GM12864 (cell line): ENCODE results near the gene GAP43.

Experiments used
- DNase-seq: peaks from one replicate; pipeline ENCODE4 v3.0.0-alpha.2; 2011; ENCODE audit warnings: low read depth
- H3K4me3 ChIP-seq: 2 replicates; pipeline ENCODE4 v1.5.1; 2011; ENCODE audit warnings: mild to moderate bottlenecking, low read depth, low read length, control low read depth
- CTCF ChIP-seq: IDR thresholded peaks from 2 replicates; pipeline ENCODE4 v1.5.1; 2011; ENCODE audit warnings: low read depth, mild to moderate bottlenecking, moderate library complexity, low read length, control low read depth, inconsistent platforms; ENCODE audit errors: missing control alignments

GAP43 gene

GRCh38 chr3:115671761-115672455, 48.6 kb downstream of the GAP43 start:
- DNase-seq, result no peak
- TF ChIP-seq CTCF, result no peak
- H3K4me3 ChIP-seq, result no peak overlapping the region

- TF ChIP-seq CTCF, result no peak
- H3K4me3 ChIP-seq, result no peak overlapping the region
- DNase-seq, result no peak
Observed at GRCh38 chr3:115673881-115674280, 50.6 kb downstream of the GAP43 start.

DNA sequence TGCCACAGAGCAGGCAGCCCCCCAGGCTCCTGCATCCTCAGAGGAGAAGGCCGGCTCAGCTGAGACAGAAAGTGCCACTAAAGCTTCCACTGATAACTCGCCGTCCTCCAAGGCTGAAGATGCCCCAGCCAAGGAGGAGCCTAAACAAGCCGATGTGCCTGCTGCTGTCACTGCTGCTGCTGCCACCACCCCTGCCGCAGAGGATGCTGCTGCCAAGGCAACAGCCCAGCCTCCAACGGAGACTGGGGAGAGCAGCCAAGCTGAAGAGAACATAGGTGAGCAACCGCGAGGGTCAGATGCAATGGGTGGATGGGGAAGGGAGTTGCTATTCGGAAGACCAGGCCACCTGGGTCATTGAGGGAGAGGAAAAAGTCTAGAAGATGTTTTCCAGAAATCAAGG, 53.0 kb downstream of the GAP43 start:
- no peak overlapping the region for H3K4me3 ChIP-seq
- TF ChIP-seq CTCF, result no peak
- DNase-seq, result no peak

GRCh38 chr3:115680803-115681345, 57.6 kb downstream of the GAP43 start:
- no peak for DNase-seq
- TF ChIP-seq CTCF, result no peak
- H3K4me3 ChIP-seq, result no peak overlapping the region

GRCh38 chr3:115681736-115682135, 58.4 kb downstream of the GAP43 start:
- DNase-seq, result no peak
- TF ChIP-seq CTCF, result no peak
- H3K4me3 ChIP-seq, result no peak overlapping the region

- no peak overlapping the region for H3K4me3 ChIP-seq
- TF ChIP-seq CTCF, result no peak
- no peak for DNase-seq
Observed at GRCh38 chr3:115683305-115683704, 60.0 kb downstream of the GAP43 start.

DNA sequence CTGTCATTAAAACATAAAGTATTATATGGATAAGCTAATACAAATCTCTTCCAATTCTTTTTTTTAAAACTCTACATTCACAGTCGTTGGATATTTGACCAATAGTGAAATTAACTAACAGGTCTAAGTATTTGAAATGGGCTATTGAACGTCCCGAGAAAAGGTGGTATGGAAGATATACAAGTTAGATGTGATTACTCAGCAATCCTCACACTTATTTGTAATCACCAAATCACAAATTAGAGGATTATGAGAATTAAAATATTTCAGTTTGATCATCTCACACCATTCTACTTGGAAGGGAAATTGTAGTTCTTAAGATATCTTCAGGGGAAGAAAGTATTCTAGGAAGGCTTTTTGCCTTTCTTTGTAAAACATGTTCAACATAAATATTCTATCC, 60.5 kb downstream of the GAP43 start:
- no peak overlapping the region for H3K4me3 ChIP-seq

More for the DNA sequence above, 60.5 kb downstream of the GAP43 start:
- no peak for TF ChIP-seq CTCF
- no peak for DNase-seq
